Measurements from ENCODE around the gene DENND1A. TPM values are rescaled to one million over a fixed set of nuclear protein-coding genes. Genes with fewer than 3 reads are reported as not detected.

DENND1A gene
- total and polyA plus RNA-seq, 2 of the 13 experiments (the other 11 are each of a cell fraction or from before 2014, with no cell fraction given), result 14.8 to 30.1 TPM

- Histone ChIP-seq H3K9me3 (ENCODE audit: low read length) (no peaks in the 10 kb centered on the region), H3K27ac (ENCODE audit: extremely low read length, insufficient read depth, low read length) (peak overlapping the region; percentile 19), H3K4me3 (replicated peaks in 1 of 3; ENCODE audit: insufficient read depth in 1 of 3, low read depth in 2 of 3, low read length in 3 of 3) (no peak overlapping the region), H3K36me3 (replicated peaks in 1 of 2; ENCODE audit: control insufficient read depth in 1 of 2, insufficient read depth in 2 of 2, low read length in 2 of 2) (no peaks in the 10 kb centered on the region; a peak in 1 of 5 replicates), H3K4me2 (ENCODE audit: low read depth, low read length) (0 out of 2 replicates have a peak overlapping the region, but pooled peaks have one; percentile 5), H2AFZ (ENCODE audit: low read length) (no peak overlapping the region), H4K20me1 (ENCODE audit: insufficient read depth, low read length) (no peaks in the 10 kb centered on the region), H3K79me2 (ENCODE audit: insufficient read depth, low read length) (no peaks in the 10 kb centered on the region), H3K27me3 (ENCODE audit: control insufficient read depth in 1 of 2, insufficient read depth in 2 of 2, low read length in 2 of 2) (no peaks in the 10 kb centered on the region), H3K9ac (ENCODE audit: insufficient read depth, low read depth, low read length) (no peak overlapping the region), H3K4me1 (ENCODE audit: insufficient read depth, low read length) (peaks cover 75% of the 10 kb centered on the region)
- DNase-seq (ENCODE audit: low spot score) (peak; percentile 31), FAIRE-seq (no peak), ATAC-seq (no peak; the same call in 2 of the 3 replicates)
- 56% methylated on average over 3 of the region's 3 CpGs for WGBS (ENCODE audit: low lambda C conversion rate)
- intact Hi-C loops (cut with micrococcal nuclease; ENCODE audit: unreplicated experiment), result no loop called here
- BruUV-seq (replicated peaks), result no TSS peak
- POLR2A ChIA-PET, result interaction anchor here (1.8 to 2.6 kb wide), 2 partner anchors 12 to 15 kb away, joined by 4 to 8 read pairs; no protein-coding TSS in a partner anchor
- in situ Hi-C loops (cut with HindIII; ENCODE audit: extremely low pct_ligation_motif_present, low pct_unique_long_range_greater_than_20kb), result no loop called here
- CTCF ChIA-PET (ENCODE audit: low intra/inter-chr PET ratio, low total read pairs), result no interaction called here
- peak; percentile 79 for TF ChIP-seq HNF4A (CRISPR knock-in tag; IDR thresholded peaks at IDR 0.05)
- TF ChIP-seq ZNF484 (CRISPR knock-in tag; IDR thresholded peaks at IDR 0.05; ENCODE audit: borderline replicate concordance, low read depth), result no peak
- no peak for TF ChIP-seq ELK4 (CRISPR knock-in tag; IDR thresholded peaks at IDR 0.05; ENCODE audit: borderline replicate concordance)
- TF ChIP-seq MIER2 (CRISPR knock-in tag; IDR thresholded peaks at IDR 0.05), result no peak
- no peak for TF ChIP-seq SAP130 (CRISPR knock-in tag; IDR thresholded peaks at IDR 0.05; ENCODE audit: low read depth)
- TF ChIP-seq HHEX (CRISPR knock-in tag; IDR thresholded peaks at IDR 0.05), result no peak
- no peak for TF ChIP-seq NR2F1 (CRISPR knock-in tag; IDR thresholded peaks at IDR 0.05)
- TF ChIP-seq ZNF468 (CRISPR knock-in tag; IDR thresholded peaks at IDR 0.05), result no peak
- TF ChIP-seq ZNF207 (IDR thresholded peaks at IDR 0.05; ENCODE audit: borderline replicate concordance), result no peak
- TF ChIP-seq NCOR1 (IDR thresholded peaks at IDR 0.05; ENCODE audit: borderline replicate concordance, low read length), result peak; percentile 38; the same call in 1 of the 2 replicates
- no peak for TF ChIP-seq ZNF234 (CRISPR knock-in tag; conservative IDR thresholded peaks at IDR 0.05)
- no peak for TF ChIP-seq ZNF720 (CRISPR knock-in tag; IDR thresholded peaks at IDR 0.05)
- TF ChIP-seq LCORL (IDR thresholded peaks at IDR 0.05), result no peak
- peak; percentile 64; the same call in 1 of the 2 replicates for TF ChIP-seq LCORL (CRISPR knock-in tag; IDR thresholded peaks at IDR 0.05)
- no peak for TF ChIP-seq ZKSCAN5 (CRISPR knock-in tag; IDR thresholded peaks at IDR 0.05)
- no peak for TF ChIP-seq ZNF891 (CRISPR knock-in tag; IDR thresholded peaks at IDR 0.05)
- no peak for TF ChIP-seq HOXA5 (CRISPR knock-in tag; IDR thresholded peaks at IDR 0.05)
- TF ChIP-seq HDAC2 (CRISPR knock-in tag; IDR thresholded peaks at IDR 0.05), result no peak
- peak; percentile 1 for TF ChIP-seq TEAD3 (CRISPR knock-in tag; optimal IDR thresholded peaks at IDR 0.05; ENCODE audit: borderline replicate concordance)
- TF ChIP-seq FOXA3 (CRISPR knock-in tag; IDR thresholded peaks at IDR 0.05), result no peak
- TF ChIP-seq PAXIP1 (CRISPR knock-in tag; conservative IDR thresholded peaks at IDR 0.05), result peak; percentile 48; the same call in 1 of the 2 replicates
- TF ChIP-seq YEATS2 (CRISPR knock-in tag; IDR thresholded peaks at IDR 0.05; ENCODE audit: borderline replicate concordance), result no peak
Observed at GRCh38 chr9:123482295-123482968, 447.5 kb downstream of the DENND1A start.
